AG09319 (cell line): ENCODE data around the gene GRIA4.

Source experiments
- DNase-seq: peaks from one replicate; pipeline ENCODE4 v3.0.0-alpha.2; 2010; ENCODE audit warnings: low read depth; ENCODE audit errors: extremely low read depth
- TF ChIP-seq, protein P1 (sequence below): IDR thresholded peaks from 2 replicates; pipeline ENCODE4 v1.5.1; 2011; ENCODE audit warnings: low read depth, mild to moderate bottlenecking, inconsistent platforms, low read length, moderate library complexity

GRIA4 gene

DNA sequence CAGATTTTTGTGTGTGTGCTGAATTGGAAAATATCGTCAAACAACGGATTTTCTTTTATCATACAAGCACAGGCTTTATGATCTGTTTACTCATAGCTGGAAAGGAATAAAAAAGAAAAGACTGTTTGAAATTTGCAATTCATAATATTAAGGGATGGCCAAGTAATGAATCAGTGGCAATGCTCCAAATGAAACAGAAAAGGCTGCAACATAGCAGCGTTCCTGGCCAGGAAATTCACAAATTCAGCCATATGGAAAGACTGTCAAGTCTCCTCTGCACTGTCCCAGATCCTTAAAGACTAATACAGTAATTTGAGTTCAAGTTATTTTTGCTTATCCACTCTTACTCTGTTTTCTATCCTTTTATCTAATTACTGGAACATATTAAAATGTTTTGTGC lies 313.9 kb downstream of the GRIA4 start:
- no peak for DNase-seq
- TF ChIP-seq, protein P1, sequence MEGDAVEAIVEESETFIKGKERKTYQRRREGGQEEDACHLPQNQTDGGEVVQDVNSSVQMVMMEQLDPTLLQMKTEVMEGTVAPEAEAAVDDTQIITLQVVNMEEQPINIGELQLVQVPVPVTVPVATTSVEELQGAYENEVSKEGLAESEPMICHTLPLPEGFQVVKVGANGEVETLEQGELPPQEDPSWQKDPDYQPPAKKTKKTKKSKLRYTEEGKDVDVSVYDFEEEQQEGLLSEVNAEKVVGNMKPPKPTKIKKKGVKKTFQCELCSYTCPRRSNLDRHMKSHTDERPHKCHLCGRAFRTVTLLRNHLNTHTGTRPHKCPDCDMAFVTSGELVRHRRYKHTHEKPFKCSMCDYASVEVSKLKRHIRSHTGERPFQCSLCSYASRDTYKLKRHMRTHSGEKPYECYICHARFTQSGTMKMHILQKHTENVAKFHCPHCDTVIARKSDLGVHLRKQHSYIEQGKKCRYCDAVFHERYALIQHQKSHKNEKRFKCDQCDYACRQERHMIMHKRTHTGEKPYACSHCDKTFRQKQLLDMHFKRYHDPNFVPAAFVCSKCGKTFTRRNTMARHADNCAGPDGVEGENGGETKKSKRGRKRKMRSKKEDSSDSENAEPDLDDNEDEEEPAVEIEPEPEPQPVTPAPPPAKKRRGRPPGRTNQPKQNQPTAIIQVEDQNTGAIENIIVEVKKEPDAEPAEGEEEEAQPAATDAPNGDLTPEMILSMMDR, result no peak

DNA sequence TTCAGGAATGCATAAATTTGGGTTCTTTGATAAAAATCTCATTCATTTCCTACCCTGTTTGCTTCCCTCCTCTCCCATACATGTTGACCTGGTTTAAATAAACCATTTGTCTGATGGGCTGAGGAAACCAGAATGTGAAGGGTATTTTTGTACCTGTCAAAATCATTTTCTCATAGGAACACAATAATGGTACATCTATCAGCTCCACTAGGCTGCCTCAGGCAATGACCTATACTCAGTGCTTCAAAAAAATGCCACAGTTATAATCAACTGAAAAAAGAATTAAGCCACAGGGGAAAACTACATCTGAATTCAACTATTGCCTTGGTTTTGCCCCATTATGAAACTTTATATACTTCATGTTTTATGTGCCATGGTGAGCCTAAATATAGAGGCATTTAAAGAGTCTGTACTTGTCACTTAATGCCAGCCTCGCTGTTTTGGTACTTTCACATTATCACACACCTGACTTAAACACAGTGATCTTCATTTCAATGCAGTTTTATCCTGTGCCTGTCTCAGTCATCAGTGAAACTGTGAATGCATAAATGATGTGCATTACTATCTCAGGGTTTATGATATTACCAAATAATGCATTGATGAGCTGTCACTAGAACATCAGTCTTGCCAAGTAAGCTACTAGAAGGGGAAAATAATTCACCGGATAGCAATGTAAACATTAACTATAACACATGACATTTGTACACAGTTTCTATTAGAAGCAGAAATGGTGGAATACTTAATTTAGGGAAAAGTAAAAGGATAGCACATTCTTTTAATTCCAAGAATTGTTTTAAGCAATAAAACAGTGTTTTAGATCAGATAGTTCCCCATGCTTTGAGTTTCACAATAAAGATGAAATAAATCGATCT lies 319.4 kb downstream of the GRIA4 start:
- DNase-seq, result no peak
- TF ChIP-seq, protein P1, result no peak

DNA sequence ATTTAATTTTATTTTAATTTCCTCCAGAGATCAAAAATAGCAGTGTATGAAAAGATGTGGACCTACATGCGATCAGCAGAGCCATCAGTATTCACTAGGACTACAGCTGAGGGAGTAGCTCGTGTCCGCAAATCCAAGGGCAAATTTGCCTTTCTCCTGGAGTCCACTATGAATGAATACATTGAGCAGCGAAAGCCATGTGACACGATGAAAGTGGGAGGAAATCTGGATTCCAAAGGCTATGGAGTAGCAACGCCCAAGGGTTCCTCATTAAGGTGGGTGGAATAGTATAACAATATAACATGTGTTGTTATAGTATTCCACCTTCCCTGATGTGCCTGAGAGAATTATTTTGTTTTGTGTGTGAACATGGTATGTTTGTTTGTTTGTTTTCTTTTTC lies 323.8 kb downstream of the GRIA4 start:
- TF ChIP-seq, protein P1, result no peak
- DNase-seq, result no peak

DNA sequence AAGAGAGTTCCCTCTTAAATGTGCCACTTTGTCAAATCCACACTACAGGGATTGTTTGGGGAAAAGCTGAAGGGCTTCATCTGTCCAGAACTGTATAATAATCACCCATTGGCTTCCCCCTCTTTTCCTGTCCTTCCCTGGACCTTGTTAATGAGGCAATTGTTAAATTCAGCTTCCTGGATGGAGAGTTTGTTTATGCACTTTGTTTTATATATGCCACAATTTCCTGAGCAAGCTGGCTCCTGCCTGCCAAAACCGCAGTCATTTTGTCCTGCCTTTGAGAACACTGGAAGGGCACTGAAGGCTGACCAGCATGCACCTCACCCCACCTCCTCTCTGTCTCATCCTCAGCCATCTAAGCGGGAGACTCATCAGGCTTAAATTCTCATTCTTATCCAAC lies 325.9 kb downstream of the GRIA4 start:
- DNase-seq, result no peak
- TF ChIP-seq, protein P1, result no peak

DNA sequence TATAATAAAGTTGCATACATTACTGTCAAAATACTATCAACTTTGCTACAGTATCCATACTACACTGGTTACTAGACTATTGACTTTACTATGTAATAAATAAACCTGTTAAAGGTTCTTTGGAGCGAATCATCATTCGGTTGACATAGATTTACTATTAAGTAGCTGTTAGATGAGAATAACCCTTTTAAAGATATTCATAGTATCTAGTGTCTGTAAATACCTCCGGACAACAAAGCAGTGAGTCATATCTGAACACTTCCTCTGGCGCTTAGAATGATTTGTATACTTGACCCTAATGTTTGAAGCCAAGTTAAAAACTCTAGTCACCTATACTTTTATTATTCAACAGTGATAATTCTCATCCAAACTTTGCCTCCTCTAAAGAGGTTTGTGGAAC lies 327.5 kb downstream of the GRIA4 start:
- no peak for DNase-seq
- TF ChIP-seq, protein P1, result no peak

DNA sequence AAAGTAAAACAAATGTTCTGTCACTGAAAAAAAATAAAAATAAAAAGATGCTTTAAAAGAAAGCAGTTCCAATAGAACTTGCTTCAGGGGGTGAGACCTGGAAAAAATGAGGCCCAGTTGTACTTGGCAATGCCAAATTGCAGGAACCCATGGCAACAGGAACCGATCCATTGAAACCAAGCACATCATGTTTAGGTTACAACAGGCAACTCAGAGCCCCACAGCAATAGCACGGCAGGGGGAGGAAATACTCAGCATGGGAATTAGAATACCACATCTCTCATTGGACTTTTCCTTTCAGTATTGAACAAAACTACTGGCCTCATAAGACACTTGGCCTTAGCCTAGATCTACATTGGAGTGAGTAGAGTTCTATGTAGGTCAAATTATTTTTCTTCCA lies 327.9 kb downstream of the GRIA4 start:
- no peak for DNase-seq
- TF ChIP-seq, protein P1, result no peak

DNA sequence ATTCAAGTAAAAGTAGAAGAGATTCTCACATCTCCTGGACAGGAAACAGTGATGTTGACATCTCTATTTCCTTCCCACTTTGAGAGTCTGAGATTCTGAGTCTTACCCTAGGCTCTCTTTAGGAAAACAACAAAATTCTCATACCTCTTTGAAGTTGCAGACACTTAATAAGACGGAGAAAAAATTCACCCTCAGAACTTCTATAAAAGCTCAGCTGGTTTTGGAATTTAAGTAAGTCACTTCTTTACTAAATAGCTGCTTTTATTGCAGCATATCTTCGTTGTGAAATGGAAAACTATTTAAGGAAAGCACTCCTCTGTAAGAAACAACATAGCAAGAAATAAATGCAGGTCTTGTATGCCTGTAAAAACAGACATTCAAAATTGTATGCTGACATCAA lies 333.0 kb downstream of the GRIA4 start:
- TF ChIP-seq, protein P1, result no peak
- DNase-seq, result no peak
